ENCODE results near the gene RGS10.
"Not testable (repeated sequence)": the region's sequence is repeated elsewhere in the genome, so short reads cannot be mapped to it uniquely, and the experiment has no call there.

RGS10 gene

DNA sequence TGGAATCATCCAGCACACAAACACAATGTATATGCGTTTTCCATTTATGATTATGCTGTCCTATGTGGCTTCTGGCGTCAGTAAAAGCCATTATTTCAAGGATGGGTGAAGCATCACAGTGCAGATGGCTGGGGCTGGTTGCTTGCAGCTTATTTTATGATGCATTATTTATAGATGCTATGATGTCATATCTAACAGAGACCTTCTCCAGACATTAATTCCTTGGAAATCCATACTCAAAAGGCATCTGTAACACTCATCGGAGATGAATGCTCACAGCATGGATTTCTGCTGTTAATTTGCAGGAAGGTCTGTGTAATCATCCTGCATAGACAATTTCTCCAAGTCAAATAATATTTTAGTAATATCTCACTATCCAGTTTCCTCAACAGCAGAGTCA is 7.2 kb downstream of the RGS10 start:
- DNase-seq, result no peak
- TF ChIP-seq, protein P1, sequence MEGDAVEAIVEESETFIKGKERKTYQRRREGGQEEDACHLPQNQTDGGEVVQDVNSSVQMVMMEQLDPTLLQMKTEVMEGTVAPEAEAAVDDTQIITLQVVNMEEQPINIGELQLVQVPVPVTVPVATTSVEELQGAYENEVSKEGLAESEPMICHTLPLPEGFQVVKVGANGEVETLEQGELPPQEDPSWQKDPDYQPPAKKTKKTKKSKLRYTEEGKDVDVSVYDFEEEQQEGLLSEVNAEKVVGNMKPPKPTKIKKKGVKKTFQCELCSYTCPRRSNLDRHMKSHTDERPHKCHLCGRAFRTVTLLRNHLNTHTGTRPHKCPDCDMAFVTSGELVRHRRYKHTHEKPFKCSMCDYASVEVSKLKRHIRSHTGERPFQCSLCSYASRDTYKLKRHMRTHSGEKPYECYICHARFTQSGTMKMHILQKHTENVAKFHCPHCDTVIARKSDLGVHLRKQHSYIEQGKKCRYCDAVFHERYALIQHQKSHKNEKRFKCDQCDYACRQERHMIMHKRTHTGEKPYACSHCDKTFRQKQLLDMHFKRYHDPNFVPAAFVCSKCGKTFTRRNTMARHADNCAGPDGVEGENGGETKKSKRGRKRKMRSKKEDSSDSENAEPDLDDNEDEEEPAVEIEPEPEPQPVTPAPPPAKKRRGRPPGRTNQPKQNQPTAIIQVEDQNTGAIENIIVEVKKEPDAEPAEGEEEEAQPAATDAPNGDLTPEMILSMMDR (IDR thresholded peaks at IDR 0.05; ENCODE audit: borderline replicate concordance, extremely low read depth, low read length, poor library complexity, severe bottlenecking), result no peak
- TF ChIP-seq EZH2 (IDR thresholded peaks at IDR 0.05; ENCODE audit: borderline replicate concordance, low read depth, low read length, severe bottlenecking), result no peak
- Histone ChIP-seq H3K27me3 (ENCODE audit: insufficient read depth, low read length, poor library complexity) (no peaks in the 10 kb centered on the region), H4K20me1 (ENCODE audit: insufficient read depth, low read length) (peaks cover 25% of the 10 kb centered on the region; the same call in 1 of the 2 replicates), H3K27ac (ENCODE audit: low read length) (no peak overlapping the region), H3K9me3 (ENCODE audit: insufficient read depth, low read length, severe bottlenecking) (no peaks in the 10 kb centered on the region), H3K36me3 (ENCODE audit: insufficient read depth, low read length) (peaks cover 4% of the 10 kb centered on the region; the same call in 1 of the 2 replicates), H3K9ac (ENCODE audit: low read depth, low read length) (no peak overlapping the region), H3K4me3 (ENCODE audit: low read depth in 1 of 2, low read length in 2 of 2) (no peak overlapping the region), H3K79me2 (ENCODE audit: insufficient read depth, low read length) (peaks cover 74% of the 10 kb centered on the region), H3K4me2 (ENCODE audit: insufficient read depth, low read length) (no peak overlapping the region), H3K4me1 (ENCODE audit: insufficient read depth, low read length) (peaks cover 15% of the 10 kb centered on the region), H2AFZ (ENCODE audit: low read depth, low read length) (no peak overlapping the region)
- no peak for ATAC-seq (ENCODE audit: insufficient read depth, low read depth)

DNA sequence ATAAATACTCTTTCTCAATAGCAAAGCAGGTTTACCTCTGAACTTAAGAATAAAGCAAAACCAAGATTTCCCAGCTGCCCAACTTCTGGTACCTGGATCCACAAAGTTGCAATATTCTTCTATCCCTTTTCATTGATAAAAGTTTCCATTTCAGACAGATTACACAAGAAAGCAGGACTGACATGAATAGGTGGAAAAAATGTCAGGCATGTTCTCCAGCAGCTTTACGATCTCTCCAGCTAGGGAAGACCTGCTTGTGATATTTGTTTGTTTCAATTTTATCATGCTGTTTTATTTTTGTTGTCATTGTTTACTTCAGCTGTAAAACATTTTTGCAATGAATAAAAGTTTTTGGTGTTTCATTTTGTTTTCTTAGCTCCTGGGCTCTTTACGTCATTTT is 9.0 kb downstream of the RGS10 start:
- no peak overlapping the region for H2AFZ ChIP-seq (ENCODE audit: low read depth, low read length)
- H3K27ac ChIP-seq (ENCODE audit: low read length), result no peak overlapping the region
- H3K4me2 ChIP-seq (ENCODE audit: insufficient read depth, low read length), result no peak overlapping the region
- no peak overlapping the region for H3K9ac ChIP-seq (ENCODE audit: low read depth, low read length)
- H3K4me1 ChIP-seq (ENCODE audit: insufficient read depth, low read length), result no peaks in the 10 kb centered on the region
- H3K9me3 ChIP-seq (ENCODE audit: insufficient read depth, low read length, severe bottlenecking), result no peaks in the 10 kb centered on the region
- peaks cover 66% of the 10 kb centered on the region for H3K79me2 ChIP-seq (ENCODE audit: insufficient read depth, low read length)
- no peaks in the 10 kb centered on the region for H3K27me3 ChIP-seq (ENCODE audit: insufficient read depth, low read length, poor library complexity)
- no peak for TF ChIP-seq EZH2 (IDR thresholded peaks at IDR 0.05; ENCODE audit: borderline replicate concordance, low read depth, low read length, severe bottlenecking)
- TF ChIP-seq, protein P1 (IDR thresholded peaks at IDR 0.05; ENCODE audit: borderline replicate concordance, extremely low read depth, low read length, poor library complexity, severe bottlenecking), result no peak
- DNase-seq (no peak), ATAC-seq (ENCODE audit: insufficient read depth, low read depth) (no peak)
- H3K36me3 ChIP-seq (ENCODE audit: insufficient read depth, low read length), result peaks cover 4% of the 10 kb centered on the region; the same call in 1 of the 2 replicates
- peaks cover 17% of the 10 kb centered on the region; the same call in 1 of the 2 replicates for H4K20me1 ChIP-seq (ENCODE audit: insufficient read depth, low read length)
- no peak overlapping the region for H3K4me3 ChIP-seq (ENCODE audit: low read depth in 1 of 2, low read length in 2 of 2)

DNA sequence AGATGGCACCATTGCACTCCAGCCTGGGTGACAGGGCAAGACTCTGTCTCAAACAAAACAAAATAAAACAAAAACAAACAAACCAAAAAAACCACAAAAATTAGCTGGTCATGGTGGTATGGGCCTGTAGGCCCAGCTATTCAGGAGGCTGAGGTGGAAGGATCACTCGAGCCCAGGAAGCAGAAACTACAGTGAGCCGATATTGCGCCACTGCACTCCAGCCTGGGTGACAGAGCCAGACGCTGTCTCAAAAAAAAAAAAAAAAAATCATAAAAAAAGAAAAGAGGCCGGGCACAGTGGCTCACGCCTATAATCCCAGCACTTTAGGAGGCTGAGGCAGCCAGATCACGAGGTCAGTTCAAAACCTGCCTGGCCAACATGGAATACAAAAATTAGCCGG is 9.7 kb downstream of the RGS10 start:
- not testable (repeated sequence) for ATAC-seq (ENCODE audit: insufficient read depth, low read depth); H3K9me3 ChIP-seq (ENCODE audit: insufficient read depth, low read length, severe bottlenecking); H3K9ac ChIP-seq (ENCODE audit: low read depth, low read length); H3K27me3 ChIP-seq (ENCODE audit: insufficient read depth, low read length, poor library complexity); H2AFZ ChIP-seq (ENCODE audit: low read depth, low read length); H3K4me2 ChIP-seq (ENCODE audit: insufficient read depth, low read length); H3K36me3 ChIP-seq (ENCODE audit: insufficient read depth, low read length); DNase-seq; H3K27ac ChIP-seq (ENCODE audit: low read length); H3K4me1 ChIP-seq (ENCODE audit: insufficient read depth, low read length); H3K4me3 ChIP-seq (ENCODE audit: low read depth in 1 of 2, low read length in 2 of 2)
- peaks cover 60% of the 10 kb centered on the region for H3K79me2 ChIP-seq (ENCODE audit: insufficient read depth, low read length)
- peaks cover 13% of the 10 kb centered on the region; the same call in 1 of the 2 replicates for H4K20me1 ChIP-seq (ENCODE audit: insufficient read depth, low read length)

DNA sequence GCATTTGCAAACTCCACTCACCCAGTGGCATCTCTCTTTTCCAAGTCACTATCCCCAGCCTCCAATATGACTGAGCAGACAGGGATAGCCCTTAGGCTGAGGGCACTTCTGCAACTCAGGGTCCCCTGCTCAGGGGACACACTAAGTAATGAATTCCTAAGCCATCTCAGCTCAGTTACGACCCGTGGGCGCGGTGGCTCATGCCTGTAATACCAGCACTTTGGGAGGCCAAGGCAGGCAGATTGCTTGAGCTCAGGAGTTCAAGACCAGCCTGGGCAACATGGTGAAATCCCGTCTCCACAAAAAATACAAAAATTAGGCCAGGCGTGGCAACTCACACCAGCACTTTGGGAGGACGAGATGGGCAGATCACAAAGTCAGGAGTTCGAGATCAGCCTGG is 10.3 kb downstream of the RGS10 start:
- H3K27ac ChIP-seq (ENCODE audit: low read length); H3K36me3 ChIP-seq (ENCODE audit: insufficient read depth, low read length); H3K9me3 ChIP-seq (ENCODE audit: insufficient read depth, low read length, severe bottlenecking); ATAC-seq (ENCODE audit: insufficient read depth, low read depth); H3K4me1 ChIP-seq (ENCODE audit: insufficient read depth, low read length); DNase-seq; H2AFZ ChIP-seq (ENCODE audit: low read depth, low read length); H3K4me2 ChIP-seq (ENCODE audit: insufficient read depth, low read length); H3K9ac ChIP-seq (ENCODE audit: low read depth, low read length); H3K4me3 ChIP-seq (ENCODE audit: low read depth in 1 of 2, low read length in 2 of 2); H3K27me3 ChIP-seq (ENCODE audit: insufficient read depth, low read length, poor library complexity): not testable (repeated sequence)
- peaks cover 18% of the 10 kb centered on the region; the same call in 1 of the 2 replicates for H4K20me1 ChIP-seq (ENCODE audit: insufficient read depth, low read length)
- H3K79me2 ChIP-seq (ENCODE audit: insufficient read depth, low read length), result peaks cover 60% of the 10 kb centered on the region

All from DND-41 (cell line).